HUES6 (cell line): ENCODE results near the gene ENTPD3.

Experiments
- H3K27ac ChIP-seq: 2 replicates; pipeline ENCODE4 v1.7.0; 2013; ENCODE audit warnings: low read depth, mild to moderate bottlenecking, low read length, inconsistent platforms
- H3K27me3 ChIP-seq: 2 replicates; pipeline ENCODE4 v1.6.1; 2013; ENCODE audit warnings: low read length; ENCODE audit not compliant: control insufficient read depth, insufficient read depth
- H3K36me3 ChIP-seq: 2 replicates; pipeline ENCODE4 v1.6.1; 2013; ENCODE audit warnings: low read length; ENCODE audit not compliant: control insufficient read depth, insufficient read depth
- H3K4me1 ChIP-seq: 2 replicates; pipeline ENCODE4 v1.6.1; 2013; ENCODE audit warnings: low read length; ENCODE audit not compliant: control insufficient read depth, insufficient read depth
- H3K4me3 ChIP-seq: 2 replicates; pipeline ENCODE4 v1.5.1; 2013; ENCODE audit warnings: low read depth, low read length
- H3K9ac ChIP-seq: one replicate; pipeline ENCODE4 v1.6.1; 2013; ENCODE audit warnings: mild to moderate bottlenecking, low read length
- H3K9me3 ChIP-seq: 2 replicates; pipeline ENCODE4 v1.6.1; 2013; ENCODE audit warnings: low read depth, low read length; ENCODE audit not compliant: control insufficient read depth, insufficient read depth

The ENTPD3 gene

DNA sequence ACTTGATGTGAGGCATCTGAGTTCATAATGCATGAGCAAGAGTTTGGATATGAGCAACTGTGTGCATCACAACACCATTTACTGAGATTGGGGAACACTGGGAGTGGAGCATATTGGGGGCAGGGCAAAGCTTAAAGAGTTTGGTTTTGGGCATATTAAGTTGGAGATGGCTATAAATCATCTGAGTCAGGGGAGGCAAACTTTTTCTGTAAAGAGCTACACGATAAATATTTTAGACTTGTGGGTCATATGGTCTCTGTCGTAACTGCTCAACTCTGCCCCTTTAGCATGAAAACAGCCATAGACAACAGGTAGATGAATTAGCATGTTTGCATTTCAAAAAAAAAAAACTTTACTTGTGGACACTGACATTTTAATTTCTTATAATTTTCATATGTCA lies 20.0 kb downstream of the ENTPD3 start:
- Histone ChIP-seq H3K36me3 (no peaks in the 10 kb centered on the region), H3K9me3 (no peaks in the 10 kb centered on the region), H3K4me3 (no peak overlapping the region), H3K27me3 (no peaks in the 10 kb centered on the region), H3K27ac (no peak overlapping the region), H3K9ac (no peak overlapping the region), H3K4me1 (no peaks in the 10 kb centered on the region)

DNA sequence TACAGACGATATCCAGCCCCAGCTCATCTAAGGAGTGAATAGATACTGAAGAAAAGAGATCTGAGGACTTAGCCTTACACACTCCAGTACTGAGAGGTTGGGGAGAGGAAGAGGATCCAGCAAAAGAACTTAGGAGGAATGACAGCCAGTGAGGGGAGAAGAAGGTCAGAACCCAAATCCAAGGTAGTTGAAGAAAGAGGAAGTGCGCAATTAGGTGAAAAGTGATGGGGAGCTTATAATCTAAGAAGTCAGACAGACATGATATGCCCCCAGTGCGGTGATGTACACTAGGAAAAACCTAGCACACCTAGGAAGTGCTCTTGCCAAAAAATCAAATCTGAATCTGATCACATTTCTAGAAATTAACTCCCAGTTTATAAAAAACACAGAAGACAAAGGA lies 20.6 kb downstream of the ENTPD3 start:
- H3K36me3 ChIP-seq, result no peaks in the 10 kb centered on the region
- no peaks in the 10 kb centered on the region for H3K9me3 ChIP-seq
- H3K27ac ChIP-seq, result no peak overlapping the region
- H3K9ac ChIP-seq, result no peak overlapping the region
- no peaks in the 10 kb centered on the region for H3K27me3 ChIP-seq
- no peak overlapping the region for H3K4me3 ChIP-seq
- H3K4me1 ChIP-seq, result no peaks in the 10 kb centered on the region

DNA sequence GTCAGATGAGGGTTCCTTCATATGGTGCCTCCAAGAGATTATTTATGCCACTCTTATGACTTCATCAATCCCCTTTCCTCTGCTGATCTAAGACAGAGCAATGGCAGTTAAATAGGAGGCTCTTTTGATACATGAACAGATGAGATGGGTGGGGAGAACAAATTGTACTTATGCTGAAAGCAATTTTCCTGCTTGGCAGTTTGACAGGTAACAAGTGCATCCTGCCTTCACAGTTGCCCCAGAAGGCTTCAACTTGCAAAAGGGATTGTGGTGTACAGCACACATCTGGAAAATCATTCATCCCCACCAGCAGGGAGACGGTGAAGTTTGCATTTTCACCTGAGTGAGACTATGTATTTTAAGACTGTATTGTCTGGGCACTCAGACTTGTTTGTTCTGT lies 27.3 kb downstream of the ENTPD3 start:
- Histone ChIP-seq H3K36me3 (no peaks in the 10 kb centered on the region), H3K9ac (no peak overlapping the region), H3K4me3 (no peak overlapping the region), H3K27me3 (peaks cover 11% of the 10 kb centered on the region; the same call in 1 of the 2 replicates), H3K9me3 (no peaks in the 10 kb centered on the region), H3K27ac (no peak overlapping the region), H3K4me1 (no peaks in the 10 kb centered on the region)

DNA sequence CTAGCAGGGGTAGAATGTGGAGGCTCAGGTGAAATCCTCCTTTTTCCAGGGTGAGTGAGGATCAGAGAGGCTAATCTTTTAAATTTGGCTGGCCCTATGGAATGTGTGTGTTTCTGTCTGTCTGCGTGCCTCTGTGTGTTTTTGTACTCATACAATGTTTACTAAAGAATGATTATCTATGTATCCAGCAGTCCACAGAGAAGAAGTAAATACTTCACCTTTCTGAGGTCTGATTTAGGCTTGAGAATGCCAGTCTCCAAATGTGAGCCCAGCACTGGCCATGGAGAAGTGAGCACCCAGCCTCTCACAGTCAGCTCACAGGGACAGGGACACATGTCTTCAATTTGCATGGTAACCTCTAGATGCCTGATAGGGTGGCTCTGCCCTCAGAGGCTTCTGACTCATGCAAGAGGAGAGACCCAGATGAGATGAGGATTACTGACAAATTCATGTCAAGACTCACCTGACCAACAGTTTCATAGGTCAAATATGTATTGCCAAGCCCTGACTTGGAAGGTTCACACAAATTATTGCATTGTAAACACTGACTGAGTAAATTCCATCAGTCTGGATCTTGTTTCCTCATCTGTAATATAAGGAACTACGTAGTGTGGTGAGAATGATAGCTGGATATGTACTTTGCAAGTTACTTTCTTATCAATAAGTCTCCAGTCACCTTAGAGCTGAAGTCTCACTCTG lies 31.0 kb downstream of the ENTPD3 start:
- H3K27me3 ChIP-seq, result peaks cover 11% of the 10 kb centered on the region; the same call in 1 of the 2 replicates
- H3K4me3 ChIP-seq, result no peak overlapping the region
- H3K9me3 ChIP-seq, result no peaks in the 10 kb centered on the region
- H3K4me1 ChIP-seq, result no peaks in the 10 kb centered on the region
- no peak overlapping the region for H3K9ac ChIP-seq
- no peaks in the 10 kb centered on the region for H3K36me3 ChIP-seq
- H3K27ac ChIP-seq, result no peak overlapping the region

DNA sequence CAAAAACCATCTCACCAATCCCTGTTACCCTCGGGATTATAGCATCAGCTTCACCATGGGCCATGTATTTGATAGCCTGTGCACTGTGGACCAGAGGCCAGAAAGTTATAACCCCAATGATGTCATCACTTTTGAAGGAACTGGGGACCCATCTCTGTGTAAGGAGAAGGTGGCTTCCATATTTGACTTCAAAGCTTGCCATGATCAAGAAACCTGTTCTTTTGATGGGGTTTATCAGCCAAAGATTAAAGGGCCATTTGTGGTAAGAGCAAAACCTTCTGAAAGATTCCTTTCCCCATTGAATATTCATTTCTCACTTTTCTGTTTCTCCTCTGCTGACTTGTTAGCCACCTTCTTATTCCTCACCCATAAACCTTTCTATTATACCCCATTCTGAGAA lies 35.9 kb downstream of the ENTPD3 start:
- no peak overlapping the region for H3K27ac ChIP-seq
- no peak overlapping the region for H3K4me3 ChIP-seq
- no peak overlapping the region for H3K9ac ChIP-seq
- H3K4me1 ChIP-seq, result no peaks in the 10 kb centered on the region
- H3K36me3 ChIP-seq, result no peaks in the 10 kb centered on the region
- H3K27me3 ChIP-seq, result no peaks in the 10 kb centered on the region
- no peaks in the 10 kb centered on the region for H3K9me3 ChIP-seq

- H3K4me1 ChIP-seq, result peaks cover 7% of the 10 kb centered on the region; the same call in 1 of the 2 replicates
- H3K9me3 ChIP-seq, result no peaks in the 10 kb centered on the region
- no peaks in the 10 kb centered on the region for H3K36me3 ChIP-seq
- H3K27me3 ChIP-seq, result no peaks in the 10 kb centered on the region
- no peak overlapping the region for H3K4me3 ChIP-seq
- no peak overlapping the region for H3K9ac ChIP-seq
- H3K27ac ChIP-seq, result no peak overlapping the region
Observed at GRCh38 chr3:40427045-40427669, 40.2 kb downstream of the ENTPD3 start.

GRCh38 chr3:40432793-40433192 lies 45.8 kb downstream of the ENTPD3 start:
- Histone ChIP-seq H3K9me3 (0 out of 2 replicates have a peak, but pooled peaks cover 3% of the 10 kb centered on the region), H3K36me3 (no peaks in the 10 kb centered on the region), H3K4me1 (peaks cover 7% of the 10 kb centered on the region; the same call in 1 of the 2 replicates), H3K27ac (no peak overlapping the region), H3K4me3 (no peak overlapping the region), H3K27me3 (no peaks in the 10 kb centered on the region), H3K9ac (no peak overlapping the region)

- Histone ChIP-seq H3K4me3 (no peak overlapping the region), H3K9me3 (0 out of 2 replicates have a peak, but pooled peaks cover 3% of the 10 kb centered on the region), H3K4me1 (no peaks in the 10 kb centered on the region), H3K27me3 (no peaks in the 10 kb centered on the region), H3K27ac (no peak overlapping the region), H3K36me3 (no peaks in the 10 kb centered on the region), H3K9ac (no peak overlapping the region)
Observed at GRCh38 chr3:40437889-40438288, 50.9 kb downstream of the ENTPD3 start.

GRCh38 chr3:40445062-40445461 lies 58.1 kb downstream of the ENTPD3 start:
- Histone ChIP-seq H3K27ac (no peak overlapping the region), H3K4me1 (no peaks in the 10 kb centered on the region), H3K4me3 (no peak overlapping the region), H3K9me3 (no peaks in the 10 kb centered on the region), H3K36me3 (no peaks in the 10 kb centered on the region), H3K9ac (no peak overlapping the region), H3K27me3 (no peaks in the 10 kb centered on the region)

- Histone ChIP-seq H3K4me1 (no peaks in the 10 kb centered on the region), H3K36me3 (no peaks in the 10 kb centered on the region), H3K9me3 (no peaks in the 10 kb centered on the region), H3K27me3 (no peaks in the 10 kb centered on the region), H3K9ac (no peak overlapping the region), H3K4me3 (no peak overlapping the region), H3K27ac (no peak overlapping the region)
Observed at GRCh38 chr3:40445880-40446279, 58.9 kb downstream of the ENTPD3 start.

GRCh38 chr3:40450438-40450837 lies 63.5 kb downstream of the ENTPD3 start:
- Histone ChIP-seq H3K4me3 (no peak overlapping the region), H3K27me3 (no peaks in the 10 kb centered on the region), H3K9ac (no peak overlapping the region), H3K9me3 (no peaks in the 10 kb centered on the region), H3K4me1 (peaks cover 3% of the 10 kb centered on the region; the same call in 1 of the 2 replicates), H3K36me3 (no peaks in the 10 kb centered on the region), H3K27ac (no peak overlapping the region)
